ENCODE results near the gene KIAA1328. TPM values are rescaled to one million over a fixed set of nuclear protein-coding genes. Genes with fewer than 3 reads are reported as not detected.

Gene KIAA1328
- total and polyA plus RNA-seq, 2 experiments from 2014 or later: 3.8 to 11.5 TPM

DNA sequence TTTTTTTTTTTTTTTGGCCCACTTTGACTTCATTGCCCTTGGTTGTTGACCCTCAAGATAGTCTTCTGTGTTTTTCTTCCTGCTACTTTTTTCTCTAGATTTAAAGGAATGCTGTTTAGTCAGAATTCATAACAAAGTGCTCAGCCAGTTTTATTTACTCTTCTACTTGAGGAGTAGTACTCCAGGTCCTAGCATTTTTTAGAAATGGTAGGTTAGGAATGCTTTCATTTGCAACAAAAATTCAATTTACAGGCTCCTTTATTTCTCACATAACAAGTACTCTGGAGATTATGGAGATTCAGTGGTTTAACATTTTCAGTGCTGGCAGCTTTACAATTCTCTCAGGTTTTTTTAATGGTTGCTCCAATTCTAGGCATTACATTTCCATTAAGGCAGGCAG lies 58.2 kb downstream of the KIAA1328 start:
- TF ChIP-seq, protein P1, sequence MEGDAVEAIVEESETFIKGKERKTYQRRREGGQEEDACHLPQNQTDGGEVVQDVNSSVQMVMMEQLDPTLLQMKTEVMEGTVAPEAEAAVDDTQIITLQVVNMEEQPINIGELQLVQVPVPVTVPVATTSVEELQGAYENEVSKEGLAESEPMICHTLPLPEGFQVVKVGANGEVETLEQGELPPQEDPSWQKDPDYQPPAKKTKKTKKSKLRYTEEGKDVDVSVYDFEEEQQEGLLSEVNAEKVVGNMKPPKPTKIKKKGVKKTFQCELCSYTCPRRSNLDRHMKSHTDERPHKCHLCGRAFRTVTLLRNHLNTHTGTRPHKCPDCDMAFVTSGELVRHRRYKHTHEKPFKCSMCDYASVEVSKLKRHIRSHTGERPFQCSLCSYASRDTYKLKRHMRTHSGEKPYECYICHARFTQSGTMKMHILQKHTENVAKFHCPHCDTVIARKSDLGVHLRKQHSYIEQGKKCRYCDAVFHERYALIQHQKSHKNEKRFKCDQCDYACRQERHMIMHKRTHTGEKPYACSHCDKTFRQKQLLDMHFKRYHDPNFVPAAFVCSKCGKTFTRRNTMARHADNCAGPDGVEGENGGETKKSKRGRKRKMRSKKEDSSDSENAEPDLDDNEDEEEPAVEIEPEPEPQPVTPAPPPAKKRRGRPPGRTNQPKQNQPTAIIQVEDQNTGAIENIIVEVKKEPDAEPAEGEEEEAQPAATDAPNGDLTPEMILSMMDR (IDR thresholded peaks at IDR 0.05; ENCODE audit: low read depth, low read length): no peak
- H3K36me3 ChIP-seq: no peaks in the 10 kb centered on the region
- H3K9me3 ChIP-seq (ENCODE audit: low read depth): no peaks in the 10 kb centered on the region
- DNase-seq (ENCODE audit: low read depth in 1 of 2, low spot score in 1 of 2): no peak
- H3K27ac ChIP-seq: no peak overlapping the region
- H3K4me3 ChIP-seq: no peak overlapping the region
- peaks cover 6% of the 10 kb centered on the region for H3K4me1 ChIP-seq (ENCODE audit: low read depth)
- no peaks in the 10 kb centered on the region for H3K27me3 ChIP-seq

DNA sequence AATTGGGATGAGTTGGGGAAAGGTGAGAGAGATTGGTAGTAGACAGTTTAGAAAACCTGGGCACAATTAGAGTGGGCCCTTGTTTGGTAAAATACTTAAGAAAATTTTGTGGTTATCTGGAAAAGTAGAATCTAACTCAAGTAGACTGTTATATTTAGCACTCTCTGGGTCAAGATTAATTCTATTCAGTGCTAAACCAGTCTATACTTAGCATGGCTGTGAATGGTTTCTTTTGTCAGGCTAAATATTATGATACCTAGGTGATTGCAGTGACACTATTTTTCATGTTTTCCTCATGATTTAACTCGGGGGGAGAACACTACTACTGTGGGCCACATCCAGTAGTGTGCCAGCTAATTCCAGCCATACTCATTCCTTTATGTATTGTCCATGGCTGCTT lies 58.9 kb downstream of the KIAA1328 start:
- Histone ChIP-seq H3K27ac (no peak overlapping the region), H3K36me3 (no peaks in the 10 kb centered on the region)

DNA sequence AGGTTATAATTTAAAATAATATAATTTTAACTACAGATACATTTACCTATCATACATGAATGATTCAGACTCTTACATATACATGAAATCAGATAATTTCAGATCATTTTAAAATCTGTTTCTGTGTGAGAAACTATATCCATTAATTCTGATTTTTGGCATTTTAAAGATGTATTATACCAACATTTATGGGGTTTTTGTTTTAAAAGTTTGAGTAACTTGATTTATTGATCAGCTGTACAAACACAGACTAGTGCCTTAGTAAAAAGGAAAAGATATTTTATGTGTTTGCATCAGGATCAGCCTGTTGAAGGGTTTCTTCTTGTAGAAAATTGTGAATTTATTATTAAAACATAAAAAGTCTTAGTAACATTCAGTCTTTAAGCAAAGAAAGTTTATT lies 59.9 kb downstream of the KIAA1328 start:
- TF ChIP-seq, protein P1 (IDR thresholded peaks at IDR 0.05; ENCODE audit: low read depth, low read length): no peak

More for the DNA sequence above, 58.9 kb downstream of the KIAA1328 start:
- no peak overlapping the region for H3K4me3 ChIP-seq
- H3K4me1 ChIP-seq (ENCODE audit: low read depth): peaks cover 6% of the 10 kb centered on the region
- no peak for DNase-seq (ENCODE audit: low read depth in 1 of 2, low spot score in 1 of 2)
- TF ChIP-seq, protein P1 (IDR thresholded peaks at IDR 0.05; ENCODE audit: low read depth, low read length): no peak
- H3K9me3 ChIP-seq (ENCODE audit: low read depth): no peaks in the 10 kb centered on the region
- H3K27me3 ChIP-seq: no peaks in the 10 kb centered on the region

DNA sequence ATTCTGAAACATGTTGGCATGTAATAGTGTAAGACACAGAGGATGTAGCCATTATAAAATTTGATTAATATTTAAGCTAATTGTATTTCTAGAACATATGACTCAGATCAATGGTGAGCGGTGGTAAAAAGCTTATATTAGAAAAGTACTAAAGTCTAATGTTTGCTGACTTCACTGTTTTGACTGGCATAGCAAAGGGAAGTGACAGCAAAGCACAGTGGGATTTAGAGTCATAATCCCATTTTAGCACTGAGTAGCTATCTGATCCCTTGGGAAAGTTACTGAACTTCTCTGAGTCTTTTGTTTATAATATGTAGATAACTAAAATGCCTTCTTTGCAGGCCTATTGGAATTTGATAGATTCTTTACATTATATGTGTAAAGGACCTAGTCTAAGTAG lies 60.4 kb downstream of the KIAA1328 start:
- Histone ChIP-seq H3K27ac (no peak overlapping the region), H3K36me3 (no peaks in the 10 kb centered on the region), H3K27me3 (no peaks in the 10 kb centered on the region), H3K9me3 (ENCODE audit: low read depth) (no peaks in the 10 kb centered on the region), H3K4me1 (ENCODE audit: low read depth) (peaks cover 6% of the 10 kb centered on the region), H3K4me3 (no peak overlapping the region)
- TF ChIP-seq, protein P1 (IDR thresholded peaks at IDR 0.05; ENCODE audit: low read depth, low read length): no peak
- DNase-seq (ENCODE audit: low read depth in 1 of 2, low spot score in 1 of 2): no peak

More for the DNA sequence above, 59.9 kb downstream of the KIAA1328 start:
- no peaks in the 10 kb centered on the region for H3K36me3 ChIP-seq
- no peak overlapping the region for H3K4me3 ChIP-seq
- no peaks in the 10 kb centered on the region for H3K27me3 ChIP-seq
- H3K27ac ChIP-seq: no peak overlapping the region
- no peak for DNase-seq (ENCODE audit: low read depth in 1 of 2, low spot score in 1 of 2)
- peaks cover 6% of the 10 kb centered on the region for H3K4me1 ChIP-seq (ENCODE audit: low read depth)
- H3K9me3 ChIP-seq (ENCODE audit: low read depth): no peaks in the 10 kb centered on the region

DNA sequence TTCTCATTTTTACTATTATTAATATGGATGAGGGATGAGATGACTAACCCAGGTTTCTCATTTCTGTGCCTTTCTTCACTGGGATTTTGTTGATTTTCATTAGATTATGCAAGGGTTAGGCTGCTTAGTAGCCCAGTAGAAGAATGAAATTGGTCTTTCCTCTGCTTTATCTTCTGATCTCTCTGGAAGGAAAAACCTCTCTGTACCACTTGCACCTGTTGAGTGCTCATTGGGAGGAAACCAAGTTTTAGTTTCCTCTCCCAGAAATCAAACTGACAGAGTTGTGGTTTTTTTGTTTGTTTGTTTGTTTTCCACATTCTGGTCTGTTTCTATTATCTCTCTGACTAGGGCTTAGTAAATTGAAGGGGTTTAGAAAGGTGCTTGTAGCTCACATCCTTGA lies 60.8 kb downstream of the KIAA1328 start:
- Histone ChIP-seq H3K9me3 (ENCODE audit: low read depth) (no peaks in the 10 kb centered on the region), H3K27ac (no peak overlapping the region), H3K27me3 (no peaks in the 10 kb centered on the region), H3K4me3 (no peak overlapping the region), H3K4me1 (ENCODE audit: low read depth) (peaks cover 6% of the 10 kb centered on the region), H3K36me3 (no peaks in the 10 kb centered on the region)
- no peak for DNase-seq (ENCODE audit: low read depth in 1 of 2, low spot score in 1 of 2)
- TF ChIP-seq, protein P1 (IDR thresholded peaks at IDR 0.05; ENCODE audit: low read depth, low read length): no peak

DNA sequence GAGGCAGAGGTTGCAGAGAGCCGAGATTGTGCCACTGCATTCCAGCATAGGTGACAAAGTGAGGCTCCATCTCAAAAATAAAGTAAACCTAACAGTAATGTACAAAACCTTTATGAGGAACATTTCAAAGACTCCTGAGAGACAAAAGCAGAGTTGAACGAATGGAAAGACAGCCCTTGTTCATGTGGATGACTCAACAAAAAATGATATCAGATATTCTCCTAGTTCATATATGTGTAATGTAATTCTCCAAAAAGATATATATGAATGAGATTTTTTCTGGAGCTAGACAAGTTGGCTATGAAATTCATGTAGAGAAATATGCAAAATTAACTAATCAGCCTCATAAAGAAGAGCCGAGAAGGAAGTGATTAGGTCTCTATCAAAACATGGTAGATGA lies 61.7 kb downstream of the KIAA1328 start:
- Histone ChIP-seq H3K9me3 (ENCODE audit: low read depth) (no peaks in the 10 kb centered on the region), H3K36me3 (no peaks in the 10 kb centered on the region), H3K27me3 (no peaks in the 10 kb centered on the region), H3K4me3 (no peak overlapping the region), H3K27ac (no peak overlapping the region), H3K4me1 (ENCODE audit: low read depth) (peaks cover 6% of the 10 kb centered on the region)
- TF ChIP-seq, protein P1 (IDR thresholded peaks at IDR 0.05; ENCODE audit: low read depth, low read length): no peak
- DNase-seq (ENCODE audit: low read depth in 1 of 2, low spot score in 1 of 2): no peak
